Right lobe of liver (tissue), 4 donors: ENCODE measurements around the gene XRRA1.

ENCODE experiments used
- CTCF ChIP-seq, 4 donors: fragments of 200-600 bp in 3 of 4; fragments of 450-650 bp in 1 of 4; IDR thresholded peaks; one replicate each; pipeline versions ENCODE4 v1.5.1 to v1.8.0; 2016 to 2022; ENCODE audit warnings: antibody characterized with exemption in 4 of 4, mild to moderate bottlenecking in 2 of 4
- POLR2A ChIP-seq: fragments of 450-650 bp; IDR thresholded peaks from one replicate; pipeline ENCODE4 v1.6.1; 2017; ENCODE audit warnings: antibody characterized with exemption, mild to moderate bottlenecking
- donor health status: DM: no; HTN: no; CAD: no.
- donor health status: DM: no; HTN: no; CAD: no.
- donor health status: DM: no; HTN: yes; CAD: no.

GRCh38 chr11:74871037-74871436 lies 77.9 kb downstream of the XRRA1 start:
- TF ChIP-seq CTCF (IDR thresholded peaks at IDR 0.05) (no peak), POLR2A (no peak)
